Measurements from ENCODE around the gene APOO.

DNA sequence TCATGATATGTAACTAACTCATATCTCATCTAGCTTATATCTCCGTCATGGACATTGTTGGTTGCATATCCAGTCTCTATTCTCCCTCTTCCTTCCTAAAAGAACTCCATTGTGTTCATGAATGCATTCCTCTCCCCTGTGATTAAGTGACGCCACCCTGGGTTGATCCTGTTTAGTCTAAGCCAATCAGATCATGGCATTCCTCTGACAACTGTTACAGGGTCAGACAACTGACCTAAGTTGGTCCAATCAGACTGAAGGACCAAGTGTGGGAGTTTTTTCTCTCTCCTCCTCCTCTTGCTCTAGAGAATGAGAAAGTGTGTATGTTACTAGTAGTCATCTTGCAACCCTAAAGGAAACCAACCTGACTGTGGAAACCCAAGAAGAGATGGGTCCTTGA lies 3.6 kb downstream of the APOO start:
- TF ChIP-seq POLR2A (IDR thresholded peaks at IDR 0.05; ENCODE audit: low read depth, low read length) = no peak
- TF ChIP-seq TAF1 (IDR thresholded peaks at IDR 0.05; ENCODE audit: low read depth, low read length) = no peak
- TF ChIP-seq POLR2AphosphoS5 (IDR thresholded peaks at IDR 0.05; ENCODE audit: low read depth, low read length) = no peak
